Adipocyte (in vitro differentiated cells): ENCODE results near the gene LCE3B.
"Not testable (repeated sequence)": the region's sequence is repeated elsewhere in the genome, so short reads cannot be mapped to it uniquely, and the experiment has no call there.

ENCODE experiments used
- DNase-seq: peaks from one replicate; pipeline ENCODE4 v3.0.0-alpha.2; 2015; ENCODE audit warnings: low read depth
- H3K27me3 ChIP-seq: replicated peaks from 2 replicates; pipeline ENCODE4 v1.7.0; 2013; ENCODE audit warnings: mild to moderate bottlenecking, low read length, moderate library complexity; ENCODE audit not compliant: control insufficient read depth, insufficient read depth
- H3K36me3 ChIP-seq: 2 replicates; pipeline ENCODE4 v1.7.0; 2013; ENCODE audit warnings: low read length, mild to moderate bottlenecking, moderate library complexity; ENCODE audit not compliant: control insufficient read depth, insufficient read depth, severe bottlenecking
- H3K4me1 ChIP-seq: 2 replicates; pipeline ENCODE4 v1.7.0; 2013; ENCODE audit warnings: mild to moderate bottlenecking, low read length, moderate library complexity; ENCODE audit not compliant: control insufficient read depth, insufficient read depth
- H3K4me3 ChIP-seq: 2 replicates; pipeline ENCODE4 v1.7.0; 2013; ENCODE audit warnings: mild to moderate bottlenecking, low read length, moderate library complexity
- H3K9ac ChIP-seq: 2 replicates; pipeline ENCODE4 v1.7.0; 2013; ENCODE audit warnings: mild to moderate bottlenecking, low read length, moderate library complexity
- H3K9me3 ChIP-seq: 2 replicates; pipeline ENCODE4 v1.7.0; 2013; ENCODE audit warnings: mild to moderate bottlenecking, low read length, moderate library complexity; ENCODE audit not compliant: control insufficient read depth

The LCE3B gene

GRCh38 chr1:152613511-152613910, at the start of gene LCE3B:
TSS of gene LCE3B (plus strand) at chr1:152613811. CDS start at chr1:152613811, 0 bp downstream.
- Histone ChIP-seq H3K9me3 (peaks cover 11% of the 10 kb centered on the region), H3K4me3 (no peak within 1 kb of the TSS), H3K27me3 (no peaks in the 10 kb centered on the region), H3K9ac (no peak within 1 kb of the TSS), H3K36me3 (no peaks in the 10 kb centered on the region), H3K4me1 (no peaks in the 10 kb centered on the region)
- DNase-seq: no peak

- Histone ChIP-seq H3K4me3 (no peak overlapping the region), H3K4me1 (no peaks in the 10 kb centered on the region), H3K36me3 (no peaks in the 10 kb centered on the region), H3K27me3 (peaks cover 5% of the 10 kb centered on the region), H3K9ac (no peak overlapping the region), H3K9me3 (peaks cover 25% of the 10 kb centered on the region)
- no peak for DNase-seq
Observed at GRCh38 chr1:152565115-152565514, 48.5 kb upstream of the LCE3B start.

GRCh38 chr1:152565535-152566215, 47.9 kb upstream of the LCE3B start:
- H3K4me1 ChIP-seq: no peaks in the 10 kb centered on the region
- H3K27me3 ChIP-seq: peaks cover 5% of the 10 kb centered on the region
- H3K9me3 ChIP-seq: peaks cover 26% of the 10 kb centered on the region
- H3K4me3 ChIP-seq: no peak overlapping the region
- no peak overlapping the region for H3K9ac ChIP-seq
- DNase-seq: no peak
- H3K36me3 ChIP-seq: no peaks in the 10 kb centered on the region

GRCh38 chr1:152566681-152567080, 46.9 kb upstream of the LCE3B start, which contains the start of gene LCE3E:
TSS of gene LCE3E (minus strand) at chr1:152566780. CDS start at chr1:152566208, 572 bp downstream.
- Histone ChIP-seq H3K9me3 (peaks cover 26% of the 10 kb centered on the region), H3K9ac (no peak within 1 kb of the TSS), H3K36me3 (no peaks in the 10 kb centered on the region), H3K4me1 (no peaks in the 10 kb centered on the region), H3K4me3 (no peak within 1 kb of the TSS), H3K27me3 (peaks cover 5% of the 10 kb centered on the region)
- no peak for DNase-seq

GRCh38 chr1:152577168-152577567, 36.4 kb upstream of the LCE3B start:
- Histone ChIP-seq H3K9ac (no peak overlapping the region), H3K4me3 (no peak overlapping the region), H3K4me1 (no peaks in the 10 kb centered on the region), H3K27me3 (peaks cover 4% of the 10 kb centered on the region), H3K9me3 (no peaks in the 10 kb centered on the region), H3K36me3 (no peaks in the 10 kb centered on the region)
- no peak for DNase-seq

GRCh38 chr1:152579526-152579925, 34.1 kb upstream of the LCE3B start:
- H3K9ac ChIP-seq, H3K9me3 ChIP-seq, H3K4me1 ChIP-seq, H3K4me3 ChIP-seq, H3K36me3 ChIP-seq, H3K27me3 ChIP-seq, DNase-seq: not testable (repeated sequence)

- no peak for DNase-seq
- Histone ChIP-seq H3K4me3 (no peak within 1 kb of the TSS), H3K9ac (no peak within 1 kb of the TSS), H3K27me3 (no peaks in the 10 kb centered on the region), H3K36me3 (no peaks in the 10 kb centered on the region), H3K9me3 (no peaks in the 10 kb centered on the region), H3K4me1 (no peaks in the 10 kb centered on the region)
Observed at GRCh38 chr1:152580433-152580832, 33.2 kb upstream of the LCE3B start, which contains the start of gene LCE3D. TSS of gene LCE3D (minus strand) at chr1:152580516. CDS start at chr1:152579936, 580 bp downstream.

- H3K36me3 ChIP-seq: no peaks in the 10 kb centered on the region
- no peak for DNase-seq
- no peaks in the 10 kb centered on the region for H3K27me3 ChIP-seq
- H3K4me1 ChIP-seq: no peaks in the 10 kb centered on the region
- H3K9ac ChIP-seq: no peak overlapping the region
- no peak overlapping the region for H3K4me3 ChIP-seq
- no peaks in the 10 kb centered on the region for H3K9me3 ChIP-seq
Observed at GRCh38 chr1:152582647-152583046, 31.0 kb upstream of the LCE3B start.

GRCh38 chr1:152585586-152585985, 28.0 kb upstream of the LCE3B start:
- H3K9ac ChIP-seq: no peak overlapping the region
- no peaks in the 10 kb centered on the region for H3K9me3 ChIP-seq
- no peaks in the 10 kb centered on the region for H3K27me3 ChIP-seq
- no peak for DNase-seq
- H3K4me1 ChIP-seq: no peaks in the 10 kb centered on the region
- no peak overlapping the region for H3K4me3 ChIP-seq
- no peaks in the 10 kb centered on the region for H3K36me3 ChIP-seq

GRCh38 chr1:152596986-152597385, 16.6 kb upstream of the LCE3B start:
- no peak for DNase-seq
- H3K27me3 ChIP-seq: no peaks in the 10 kb centered on the region
- no peaks in the 10 kb centered on the region for H3K4me1 ChIP-seq
- H3K9me3 ChIP-seq: no peaks in the 10 kb centered on the region
- no peak overlapping the region for H3K4me3 ChIP-seq
- no peak overlapping the region for H3K9ac ChIP-seq
- no peaks in the 10 kb centered on the region for H3K36me3 ChIP-seq

- no peak for DNase-seq
- Histone ChIP-seq H3K9me3 (no peaks in the 10 kb centered on the region), H3K36me3 (no peaks in the 10 kb centered on the region), H3K4me1 (no peaks in the 10 kb centered on the region), H3K9ac (no peak within 1 kb of the TSS), H3K4me3 (no peak within 1 kb of the TSS), H3K27me3 (no peaks in the 10 kb centered on the region)
Observed at GRCh38 chr1:152599934-152600333, 13.7 kb upstream of the LCE3B start, which contains the start of gene LCE3C. TSS of gene LCE3C (plus strand) at chr1:152600234. CDS start at chr1:152600732, 498 bp downstream.

- H3K4me1 ChIP-seq: peaks cover 10% of the 10 kb centered on the region
- no peak for DNase-seq
- no peaks in the 10 kb centered on the region for H3K36me3 ChIP-seq
- H3K4me3 ChIP-seq: no peak overlapping the region
- H3K27me3 ChIP-seq: peaks cover 4% of the 10 kb centered on the region
- H3K9me3 ChIP-seq: peaks cover 40% of the 10 kb centered on the region
- H3K9ac ChIP-seq: no peak overlapping the region
Observed at GRCh38 chr1:152621993-152622392, 8.4 kb downstream of the LCE3B start.
